HepG2 (cell line): ENCODE results near the gene NTN3. TPM values are rescaled to one million over a fixed set of nuclear protein-coding genes. Genes with fewer than 3 reads are reported as not detected.

ENCODE experiments used
- RXRB ChIP-seq: IDR thresholded peaks from 2 replicates; pipeline ENCODE4 v1.6.1; 2016; ENCODE audit warnings: borderline replicate concordance, missing genetic modification reagents, missing compliant biosample characterization
- SMC3 ChIP-seq: IDR thresholded peaks from 2 replicates; pipeline ENCODE4 v1.6.1; 2011; ENCODE audit warnings: low read length, improper control_type of control experiment
- ZBTB1 ChIP-seq: sonication (generic); formaldehyde crosslinking; IDR thresholded peaks from 2 replicates; pipeline ENCODE4 v1.4.0; 2020; ENCODE audit warnings: missing genetic modification reagents, borderline replicate concordance
- ZMYM3 ChIP-seq: sonication (generic); formaldehyde crosslinking; IDR thresholded peaks from 2 replicates; pipeline ENCODE4 v1.5.1; 2020; ENCODE audit warnings: mild to moderate bottlenecking, missing genetic modification reagents
- ZNF562 ChIP-seq: sonication (generic); formaldehyde crosslinking; IDR thresholded peaks from 2 replicates; pipeline ENCODE4 v1.8.0; 2022; ENCODE audit warnings: missing genetic modification reagents, borderline replicate concordance
- polyA plus RNA-seq, 8 experiments: library from polyadenylated mRNA; depleted of rRNA in 3 of 8; stranded (reverse) in 7 of 8; unstranded in 1 of 8; fragments of >200 nt; fragmentation: Illumina TruSeq in 4 of 8; extraction: Trizol in 4 of 8; gene quantifications; 2 replicates each; pipeline versions ENCODE4 v1.2.1 to v1.2.3, GENCODE V29; 2011 to 2016; ENCODE audit warnings: low read depth in 4 of 8, missing spikeins in 1 of 8, mixed read lengths in 1 of 8; ENCODE audit not compliant: insufficient read depth in 1 of 8
- total RNA-seq, 5 experiments: library from RNA; depleted of rRNA; stranded (reverse); fragments of >200 nt; fragmentation: Illumina TruSeq; extraction: Trizol; gene quantifications; 2 replicates each; pipeline ENCODE4 v1.2.3, GENCODE V29; 2016; ENCODE audit warnings: low read depth in 1 of 5
- TF ChIP-seq, protein P1 (sequence below): sonication (generic); formaldehyde crosslinking; IDR thresholded peaks from 2 replicates; pipeline ENCODE4 v1.5.0; 2020; ENCODE audit warnings: mild to moderate bottlenecking, missing genetic modification reagents, borderline replicate concordance

NTN3 gene
- total and polyA plus RNA-seq, 2 of the 13 experiments (the other 11 are each of a cell fraction or from before 2014, with no cell fraction given), result 0.09 to 0.20 TPM

DNA sequence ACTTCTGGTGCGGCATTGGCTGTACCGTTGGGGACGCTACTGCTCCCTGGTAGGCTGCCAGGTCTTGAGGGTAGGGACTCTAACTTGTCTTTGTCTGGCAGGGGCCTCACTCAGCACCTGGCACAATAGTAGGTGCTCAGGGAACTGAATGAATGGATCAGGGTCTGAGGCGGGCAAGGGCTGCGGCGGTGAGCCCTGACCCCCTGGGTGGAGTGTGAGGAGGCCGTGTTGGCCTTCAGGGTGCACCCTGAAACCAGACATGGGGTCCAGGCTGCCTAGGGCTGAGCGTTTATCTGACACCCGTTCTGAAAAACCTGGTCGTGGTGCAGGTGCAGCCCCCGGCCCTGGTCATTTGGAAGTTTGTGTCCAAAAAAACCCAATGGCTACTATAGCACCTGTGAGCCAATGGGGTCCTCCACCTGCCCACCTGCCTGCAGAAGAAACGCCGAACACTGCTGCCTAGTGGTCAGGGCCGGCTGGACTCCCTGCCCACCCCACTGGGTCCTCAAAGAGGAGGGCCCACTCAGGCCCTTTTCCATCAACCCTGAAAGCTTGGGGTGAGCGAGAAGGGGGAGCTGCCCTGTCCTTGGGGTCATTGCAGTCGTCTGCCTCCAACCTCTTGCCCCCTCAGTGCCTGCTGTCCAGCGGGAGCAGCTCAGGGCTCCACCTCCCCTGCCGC is 37.8 kb downstream of the NTN3 start (continued):
- TF ChIP-seq, protein P1, sequence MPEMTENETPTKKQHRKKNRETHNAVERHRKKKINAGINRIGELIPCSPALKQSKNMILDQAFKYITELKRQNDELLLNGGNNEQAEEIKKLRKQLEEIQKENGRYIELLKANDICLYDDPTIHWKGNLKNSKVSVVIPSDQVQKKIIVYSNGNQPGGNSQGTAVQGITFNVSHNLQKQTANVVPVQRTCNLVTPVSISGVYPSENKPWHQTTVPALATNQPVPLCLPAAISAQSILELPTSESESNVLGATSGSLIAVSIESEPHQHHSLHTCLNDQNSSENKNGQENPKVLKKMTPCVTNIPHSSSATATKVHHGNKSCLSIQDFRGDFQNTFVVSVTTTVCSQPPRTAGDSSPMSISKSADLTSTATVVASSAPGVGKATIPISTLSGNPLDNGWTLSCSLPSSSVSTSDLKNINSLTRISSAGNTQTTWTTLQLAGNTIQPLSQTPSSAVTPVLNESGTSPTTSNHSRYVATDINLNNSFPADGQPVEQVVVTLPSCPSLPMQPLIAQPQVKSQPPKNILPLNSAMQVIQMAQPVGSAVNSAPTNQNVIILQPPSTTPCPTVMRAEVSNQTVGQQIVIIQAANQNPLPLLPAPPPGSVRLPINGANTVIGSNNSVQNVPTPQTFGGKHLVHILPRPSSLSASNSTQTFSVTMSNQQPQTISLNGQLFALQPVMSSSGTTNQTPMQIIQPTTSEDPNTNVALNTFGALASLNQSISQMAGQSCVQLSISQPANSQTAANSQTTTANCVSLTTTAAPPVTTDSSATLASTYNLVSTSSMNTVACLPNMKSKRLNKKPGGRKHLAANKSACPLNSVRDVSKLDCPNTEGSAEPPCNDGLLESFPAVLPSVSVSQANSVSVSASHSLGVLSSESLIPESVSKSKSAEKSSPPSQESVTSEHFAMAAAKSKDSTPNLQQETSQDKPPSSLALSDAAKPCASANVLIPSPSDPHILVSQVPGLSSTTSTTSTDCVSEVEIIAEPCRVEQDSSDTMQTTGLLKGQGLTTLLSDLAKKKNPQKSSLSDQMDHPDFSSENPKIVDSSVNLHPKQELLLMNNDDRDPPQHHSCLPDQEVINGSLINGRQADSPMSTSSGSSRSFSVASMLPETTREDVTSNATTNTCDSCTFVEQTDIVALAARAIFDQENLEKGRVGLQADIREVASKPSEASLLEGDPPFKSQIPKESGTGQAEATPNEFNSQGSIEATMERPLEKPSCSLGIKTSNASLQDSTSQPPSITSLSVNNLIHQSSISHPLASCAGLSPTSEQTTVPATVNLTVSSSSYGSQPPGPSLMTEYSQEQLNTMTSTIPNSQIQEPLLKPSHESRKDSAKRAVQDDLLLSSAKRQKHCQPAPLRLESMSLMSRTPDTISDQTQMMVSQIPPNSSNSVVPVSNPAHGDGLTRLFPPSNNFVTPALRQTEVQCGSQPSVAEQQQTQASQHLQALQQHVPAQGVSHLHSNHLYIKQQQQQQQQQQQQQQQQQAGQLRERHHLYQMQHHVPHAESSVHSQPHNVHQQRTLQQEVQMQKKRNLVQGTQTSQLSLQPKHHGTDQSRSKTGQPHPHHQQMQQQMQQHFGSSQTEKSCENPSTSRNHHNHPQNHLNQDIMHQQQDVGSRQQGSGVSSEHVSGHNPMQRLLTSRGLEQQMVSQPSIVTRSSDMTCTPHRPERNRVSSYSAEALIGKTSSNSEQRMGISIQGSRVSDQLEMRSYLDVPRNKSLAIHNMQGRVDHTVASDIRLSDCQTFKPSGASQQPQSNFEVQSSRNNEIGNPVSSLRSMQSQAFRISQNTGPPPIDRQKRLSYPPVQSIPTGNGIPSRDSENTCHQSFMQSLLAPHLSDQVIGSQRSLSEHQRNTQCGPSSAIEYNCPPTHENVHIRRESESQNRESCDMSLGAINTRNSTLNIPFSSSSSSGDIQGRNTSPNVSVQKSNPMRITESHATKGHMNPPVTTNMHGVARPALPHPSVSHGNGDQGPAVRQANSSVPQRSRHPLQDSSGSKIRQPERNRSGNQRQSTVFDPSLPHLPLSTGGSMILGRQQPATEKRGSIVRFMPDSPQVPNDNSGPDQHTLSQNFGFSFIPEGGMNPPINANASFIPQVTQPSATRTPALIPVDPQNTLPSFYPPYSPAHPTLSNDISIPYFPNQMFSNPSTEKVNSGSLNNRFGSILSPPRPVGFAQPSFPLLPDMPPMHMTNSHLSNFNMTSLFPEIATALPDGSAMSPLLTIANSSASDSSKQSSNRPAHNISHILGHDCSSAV (CRISPR knock-in tag), result no peak
- TF ChIP-seq SMC3 (no peak), ZBTB1 (CRISPR knock-in tag) (no peak), ZMYM3 (no peak), RXRB (CRISPR knock-in tag) (no peak), ZNF562 (CRISPR knock-in tag) (no peak)
